OCI-LY3 (cell line): ENCODE data around the gene TTLL5.

Experiments used
- CTCF ChIP-seq: fragments of 200-600, 300-600 bp; sonication (generic); IDR thresholded peaks from 2 replicates; pipeline ENCODE4 v1.5.1; 2014; ENCODE audit warnings: antibody characterized with exemption, low read length, low read depth
- EZH2phosphoT487 ChIP-seq: fragments of 200-600 bp; shearing (Covaris generic); IDR thresholded peaks from 2 replicates; pipeline ENCODE4 v1.6.1; 2018; ENCODE audit warnings: antibody characterized with exemption, mixed run types, low read depth

DNA sequence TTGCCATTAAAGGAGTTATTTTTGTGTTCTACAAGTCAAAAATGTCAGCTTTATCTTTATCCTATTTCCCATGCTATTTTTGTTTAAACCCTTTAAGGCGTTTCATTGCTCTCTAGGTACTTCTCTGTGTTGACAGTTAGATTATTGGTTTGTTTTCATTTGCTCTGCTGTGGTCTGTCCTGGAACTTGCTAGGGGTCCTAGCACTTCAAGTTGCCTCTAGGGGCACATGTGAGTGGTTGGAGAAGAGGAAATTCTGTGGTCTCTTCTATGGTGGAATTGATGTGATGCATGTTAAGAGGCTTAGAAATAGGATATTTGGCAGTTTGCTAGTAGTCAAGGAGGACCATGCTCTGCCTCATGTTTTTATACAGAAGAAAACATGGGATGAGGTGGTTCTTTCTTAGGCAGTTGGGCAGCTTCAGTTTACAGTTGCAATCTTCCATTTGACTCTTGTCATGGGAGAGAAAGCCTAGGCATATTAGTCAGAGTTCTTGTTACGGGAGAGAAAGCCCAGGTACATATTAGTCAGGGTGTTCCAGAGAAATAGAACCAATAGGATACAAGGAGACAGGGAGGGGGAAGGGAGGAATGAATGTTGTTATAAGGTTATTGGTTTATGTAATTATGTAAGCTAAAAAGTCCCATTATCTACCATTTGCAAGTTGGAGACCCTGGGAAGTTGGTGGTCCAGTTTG is 14.4 kb downstream of the TTLL5 start:
- TF ChIP-seq CTCF (peak; percentile 19; the same call in 1 of the 2 replicates), EZH2phosphoT487 (no peak)
